Measurements from ENCODE around the gene MAPK10. TPM values are rescaled to one million over a fixed set of nuclear protein-coding genes. Genes with fewer than 3 reads are reported as not detected.

MAPK10 gene
- total and polyA plus RNA-seq, 2 experiments from 2014 or later: 3.6 to 8.1 TPM

GRCh38 chr4:86035688-86036087, 324.2 kb downstream of the MAPK10 start (continued):
- no peak for TF ChIP-seq CTCF (conservative IDR thresholded peaks at IDR 0.05; ENCODE audit: low read depth in 2 of 2)
- no peak for TF ChIP-seq ZNF462 (CRISPR knock-in tag; IDR thresholded peaks at IDR 0.05)
- TF ChIP-seq ZNF114 (CRISPR knock-in tag; IDR thresholded peaks at IDR 0.05): no peak
- TF ChIP-seq STAT1 (IDR thresholded peaks at IDR 0.05; ENCODE audit: unreplicated experiment): no peak
- TF ChIP-seq NANOG (IDR thresholded peaks at IDR 0.05; ENCODE audit: borderline replicate concordance): no peak

- Mint-ChIP-seq H3K4me3 (no peak overlapping the region), H3K27me3 (ENCODE audit: insufficient read depth, low read depth, poor library complexity) (no peaks in the 10 kb centered on the region), H3K9me3 (no peaks in the 10 kb centered on the region), H3K27ac (no peak overlapping the region), H3K36me3 (ENCODE audit: low read depth) (peaks cover 2% of the 10 kb centered on the region; the same call in 2 of the 3 replicates), H3K4me1 (peaks cover 12% of the 10 kb centered on the region)
- no peaks in the 10 kb centered on the region for H3F3A ChIP-seq (replicated peaks; ENCODE audit: low read depth)
- DNase-seq (ENCODE audit: low spot score) (no peak), ATAC-seq (no peak)
- no peak overlapping the region for H2AFZ ChIP-seq
- peaks cover 7% of the 10 kb centered on the region; the same call in 1 of the 2 replicates for H3K4me1 ChIP-seq (ENCODE audit: insufficient read depth)
- no peaks in the 10 kb centered on the region for H3K79me2 ChIP-seq (replicated peaks; ENCODE audit: insufficient read depth)
- H3K9me2 ChIP-seq (ENCODE audit: insufficient read depth): no peaks in the 10 kb centered on the region
- no peaks in the 10 kb centered on the region for H4K20me1 ChIP-seq (replicated peaks; ENCODE audit: insufficient read depth)
- H3K27ac ChIP-seq (ENCODE audit: low read depth): no peak overlapping the region
- H3K27me3 ChIP-seq (ENCODE audit: insufficient read depth): no peaks in the 10 kb centered on the region
- H3K36me3 ChIP-seq (ENCODE audit: insufficient read depth): no peaks in the 10 kb centered on the region
- H3K4me3 ChIP-seq: no peak overlapping the region
- no peak overlapping the region for H3K4me2 ChIP-seq
- TF ChIP-seq, protein P1, sequence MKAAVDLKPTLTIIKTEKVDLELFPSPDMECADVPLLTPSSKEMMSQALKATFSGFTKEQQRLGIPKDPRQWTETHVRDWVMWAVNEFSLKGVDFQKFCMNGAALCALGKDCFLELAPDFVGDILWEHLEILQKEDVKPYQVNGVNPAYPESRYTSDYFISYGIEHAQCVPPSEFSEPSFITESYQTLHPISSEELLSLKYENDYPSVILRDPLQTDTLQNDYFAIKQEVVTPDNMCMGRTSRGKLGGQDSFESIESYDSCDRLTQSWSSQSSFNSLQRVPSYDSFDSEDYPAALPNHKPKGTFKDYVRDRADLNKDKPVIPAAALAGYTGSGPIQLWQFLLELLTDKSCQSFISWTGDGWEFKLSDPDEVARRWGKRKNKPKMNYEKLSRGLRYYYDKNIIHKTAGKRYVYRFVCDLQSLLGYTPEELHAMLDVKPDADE (IDR thresholded peaks at IDR 0.05): no peak
- TF ChIP-seq REST (IDR thresholded peaks at IDR 0.05; ENCODE audit: unreplicated experiment) (no peak), ZNF114 (CRISPR knock-in tag; IDR thresholded peaks at IDR 0.05) (no peak), EZH2 (IDR thresholded peaks at IDR 0.05; ENCODE audit: low read depth, unreplicated experiment) (no peak), EZH2phosphoT487 (IDR thresholded peaks at IDR 0.05; ENCODE audit: unreplicated experiment) (no peak), ZNF331 (CRISPR knock-in tag; IDR thresholded peaks at IDR 0.05; ENCODE audit: low read depth) (no peak), CREB1 (CRISPR knock-in tag; IDR thresholded peaks at IDR 0.05; ENCODE audit: low read depth) (no peak)
Observed at GRCh38 chr4:86034616-86035015, 325.2 kb downstream of the MAPK10 start.

Measured in GM23338 (cell line).